DMS114 treated with DMSO at 0.1 percent for 48 hours (cell line): ENCODE data around the gene IRAG1.
A peak's percentile ranks its signal among the peaks of the same experiment; 100 is the strongest.
"Not testable (repeated sequence)": the region's sequence is repeated elsewhere in the genome, so short reads cannot be mapped to it uniquely, and the experiment has no call there.

Experiments
- DNase-seq: peaks from one replicate; lab custom pipeline; 2025; ENCODE audit not compliant: unreplicated experiment; lab: John Stamatoyannopoulos, UW

IRAG1 gene

DNA sequence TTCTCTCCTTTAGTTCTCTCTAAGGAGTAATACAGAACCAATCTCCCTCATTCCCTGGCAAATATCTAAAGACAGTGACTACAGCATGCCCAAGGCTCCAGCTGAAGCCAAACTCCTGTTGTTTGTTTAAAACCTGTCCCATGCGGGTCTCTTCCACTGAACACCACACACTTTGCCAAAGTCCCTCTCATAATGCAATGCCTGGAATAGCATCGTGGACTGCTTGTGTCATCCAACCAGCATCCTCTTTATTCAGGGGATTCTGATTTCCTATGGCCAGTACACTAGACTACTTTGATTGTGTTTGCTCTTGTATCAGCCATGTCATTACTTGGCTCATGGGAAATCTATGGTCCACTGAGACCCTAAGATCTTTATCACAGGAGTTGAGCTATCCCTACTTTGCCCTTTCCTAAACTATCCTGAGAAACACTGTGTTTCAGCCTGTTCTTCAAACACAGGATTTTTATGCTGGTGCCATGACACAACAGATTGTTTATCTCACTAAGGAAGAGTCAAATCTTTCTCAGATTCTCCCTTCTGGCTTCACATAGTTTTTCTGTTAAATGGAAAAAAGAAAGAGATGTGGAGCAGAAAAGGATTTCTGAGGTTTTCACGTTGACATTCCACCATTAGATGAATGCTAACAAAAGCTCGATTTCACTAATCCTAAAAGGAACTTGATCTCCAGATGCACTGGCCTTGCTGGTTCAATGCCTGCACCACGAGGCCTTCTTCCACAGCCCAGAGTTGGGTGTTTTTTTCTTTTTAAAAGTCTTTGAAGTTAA, 15.9 kb upstream of the IRAG1 start:
- no peak for DNase-seq

DNA sequence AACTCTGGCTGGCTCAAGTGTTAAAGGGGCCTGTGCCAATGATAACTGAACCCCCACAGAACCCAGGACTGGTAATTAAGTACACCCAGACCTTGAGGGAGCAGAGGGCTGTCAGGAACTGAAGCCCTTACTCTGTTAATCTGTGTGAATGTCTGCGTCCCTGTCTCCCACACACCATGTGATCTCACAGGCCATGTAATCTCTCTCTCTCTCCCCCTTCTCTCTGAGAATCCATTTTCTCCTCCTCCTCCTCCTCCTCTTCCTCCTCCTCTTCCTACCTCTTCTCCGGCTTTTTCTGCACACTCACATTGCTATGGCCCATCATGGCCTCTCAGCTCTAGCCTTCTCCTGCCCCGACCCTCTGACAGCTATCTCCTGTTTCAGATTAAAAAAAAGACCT, 14.6 kb upstream of the IRAG1 start:
- no peak for DNase-seq

DNA sequence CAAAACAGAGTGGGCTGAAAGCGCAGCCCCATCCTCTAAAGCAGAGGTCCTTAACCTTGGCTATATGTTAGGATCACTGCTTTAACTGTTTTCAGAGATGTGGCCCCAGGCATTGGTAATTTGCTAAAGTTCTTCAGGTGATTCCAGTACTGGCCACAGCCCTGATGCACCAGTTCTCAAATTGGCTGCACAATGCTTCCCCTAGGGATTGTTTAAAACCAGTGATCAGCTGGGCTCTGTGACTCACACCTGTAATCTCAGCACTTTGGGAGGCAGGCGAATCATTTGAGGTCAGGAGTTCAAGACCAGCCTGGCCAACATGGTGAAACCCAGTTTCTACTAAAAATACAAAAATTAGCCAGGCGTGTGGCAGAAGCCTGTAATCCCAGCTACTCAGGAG, 8.4 kb upstream of the IRAG1 start:
- DNase-seq = no peak

DNA sequence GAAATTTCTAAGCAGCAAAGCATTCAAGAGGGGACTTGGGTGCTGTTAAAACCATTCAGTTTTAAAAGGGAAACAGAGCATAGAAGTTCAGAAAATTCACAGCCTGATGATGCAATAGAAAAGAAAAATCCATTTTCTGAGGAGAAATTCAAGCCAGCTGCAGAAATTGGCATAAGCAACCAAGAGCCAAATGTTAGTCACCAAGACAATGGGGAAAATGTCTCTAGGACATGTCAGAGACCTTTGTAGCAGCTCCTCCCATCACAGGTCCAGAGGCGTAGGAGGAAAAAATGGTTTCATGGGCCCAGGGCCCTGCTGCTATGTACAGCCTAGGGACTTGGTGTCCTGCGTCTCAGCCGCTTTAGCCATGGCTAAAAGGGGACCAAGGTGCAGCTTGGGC, 5.5 kb upstream of the IRAG1 start:
- no peak for DNase-seq

DNA sequence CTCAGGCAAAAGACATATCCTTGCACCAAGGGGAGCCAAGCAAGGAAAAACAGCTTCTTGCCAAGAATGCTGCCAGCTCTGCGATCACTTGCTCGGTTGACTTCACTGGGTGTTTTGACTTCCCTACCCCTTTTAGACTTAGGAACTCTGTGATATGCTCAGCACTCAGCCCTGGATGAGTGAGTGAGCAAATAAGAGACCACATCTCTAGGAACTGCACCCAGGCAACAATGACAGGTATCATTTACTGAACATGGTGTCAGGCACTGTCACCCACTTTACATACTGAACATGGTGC, 3.7 kb upstream of the IRAG1 start:
- no peak for DNase-seq

DNA sequence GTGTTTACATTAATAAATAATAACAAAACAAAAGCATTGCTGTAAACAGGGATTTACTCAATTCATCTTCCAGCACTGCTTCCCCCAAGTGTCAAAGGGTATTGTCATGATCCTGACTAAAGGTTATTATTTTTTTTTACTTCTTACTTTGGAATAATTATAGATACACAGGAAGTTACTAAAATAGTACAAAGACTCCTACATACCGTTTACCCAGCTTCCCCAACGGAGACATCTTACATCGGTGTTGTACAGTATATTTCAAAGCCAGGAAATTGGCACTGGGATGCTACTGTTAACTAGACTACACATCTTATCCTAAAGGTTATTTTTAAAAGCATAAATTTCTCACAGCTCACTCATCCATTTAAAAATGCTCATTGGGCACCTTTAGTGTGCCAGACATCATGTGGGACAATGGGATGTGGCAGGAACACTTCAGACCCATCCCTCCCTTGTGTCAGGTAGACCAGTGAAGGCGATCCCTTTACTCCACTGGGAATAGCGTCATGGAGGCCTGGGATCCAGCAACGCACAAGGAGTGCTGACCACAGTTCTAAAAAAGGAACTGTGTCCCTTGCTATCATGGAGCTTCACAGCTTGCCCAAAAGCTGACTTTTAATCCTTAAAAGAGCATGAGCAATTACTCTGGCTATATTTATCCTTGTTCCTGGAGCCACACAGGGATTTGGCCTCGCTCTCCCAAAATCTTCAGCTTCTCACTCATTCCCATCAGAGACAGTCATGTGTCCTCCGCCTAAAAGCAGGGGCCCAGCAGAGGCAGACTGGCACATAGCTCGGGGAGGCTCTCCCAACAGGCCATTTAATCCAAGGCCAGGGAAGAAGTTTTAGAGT, 3.1 kb upstream of the IRAG1 start:
- DNase-seq = no peak

DNA sequence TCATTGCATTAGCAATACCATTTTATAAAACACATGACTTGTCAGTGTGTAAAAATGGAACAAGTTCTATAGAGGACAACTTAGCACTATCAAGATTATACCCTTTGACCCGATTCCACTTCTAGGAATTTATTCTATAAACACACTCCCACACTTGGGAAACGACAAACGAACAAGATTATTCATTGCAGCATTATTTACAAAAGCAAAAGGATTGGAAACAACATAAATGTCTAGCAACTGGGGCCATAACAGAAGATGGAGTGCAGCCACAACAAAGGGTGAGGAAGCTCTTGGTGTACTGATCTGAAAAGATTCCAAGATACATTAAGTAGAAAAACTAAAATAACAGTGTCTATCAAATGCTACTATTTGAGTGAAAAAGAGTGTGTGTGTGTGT, 2.3 kb upstream of the IRAG1 start:
- DNase-seq = no peak

DNA sequence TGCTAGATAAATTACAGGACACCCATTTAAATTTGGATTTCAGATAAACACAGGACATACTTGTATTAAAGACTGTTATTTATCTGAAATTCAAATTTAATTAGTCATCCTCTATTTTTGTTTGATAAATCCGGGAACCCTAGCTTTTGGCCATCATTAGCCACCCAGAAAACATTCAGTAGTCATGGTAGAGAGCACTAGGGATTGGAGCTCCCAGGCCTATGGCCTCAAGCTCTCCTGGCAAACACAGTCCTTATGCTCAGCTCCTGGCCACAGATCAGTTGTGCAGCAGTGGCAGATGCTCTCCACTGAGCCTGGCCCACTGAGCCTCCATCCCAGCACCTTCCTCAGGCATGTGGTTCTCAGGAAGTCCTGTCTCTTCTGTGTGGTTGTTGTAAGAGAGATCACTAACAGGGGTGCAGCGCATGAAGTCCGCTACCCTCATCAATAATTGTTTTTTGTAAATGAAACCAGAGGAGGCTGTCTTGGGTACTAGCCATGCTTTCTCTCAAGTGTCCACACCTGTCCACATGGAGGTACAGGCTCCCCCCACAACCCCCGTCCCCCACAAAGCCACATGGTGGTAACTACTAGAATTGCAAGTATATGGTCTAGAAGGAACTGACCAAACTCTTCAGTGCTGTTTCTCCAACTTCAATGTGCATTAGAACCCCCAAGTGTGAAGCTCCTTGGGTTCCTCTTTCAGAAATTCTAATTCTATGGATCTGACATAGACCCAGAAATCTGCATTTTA, 1.1 kb upstream of the IRAG1 start:
- DNase-seq = no peak

DNA sequence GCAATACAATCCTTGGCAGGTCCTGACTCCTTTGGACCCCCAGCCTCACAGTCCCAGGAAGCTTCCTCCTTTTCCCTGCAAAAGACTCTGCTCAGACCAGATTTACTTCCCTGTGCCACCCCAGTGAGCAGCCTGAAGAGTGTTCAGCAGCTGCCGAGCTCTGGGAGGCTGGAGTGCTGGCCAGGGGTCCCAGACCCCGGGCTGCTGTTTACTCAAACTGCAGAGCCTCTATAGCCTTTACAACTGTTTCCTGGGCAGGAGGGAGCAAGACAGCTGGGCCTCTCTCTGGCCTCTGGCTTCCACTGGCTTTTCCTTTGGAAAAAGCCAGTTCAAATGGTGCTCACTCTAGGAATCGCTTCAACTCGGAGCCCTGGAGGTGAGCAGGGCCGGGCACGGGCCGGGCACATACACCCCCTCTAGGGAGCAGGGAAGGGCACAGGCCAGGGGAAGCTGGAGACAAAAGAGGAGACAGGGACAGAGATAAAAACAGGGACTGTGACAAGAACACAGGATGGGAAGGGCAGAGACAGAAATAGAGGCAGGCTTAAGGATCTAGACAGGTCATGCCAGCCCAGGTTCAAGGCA, 932 bp downstream of the IRAG1 start:
- DNase-seq = no peak

DNA sequence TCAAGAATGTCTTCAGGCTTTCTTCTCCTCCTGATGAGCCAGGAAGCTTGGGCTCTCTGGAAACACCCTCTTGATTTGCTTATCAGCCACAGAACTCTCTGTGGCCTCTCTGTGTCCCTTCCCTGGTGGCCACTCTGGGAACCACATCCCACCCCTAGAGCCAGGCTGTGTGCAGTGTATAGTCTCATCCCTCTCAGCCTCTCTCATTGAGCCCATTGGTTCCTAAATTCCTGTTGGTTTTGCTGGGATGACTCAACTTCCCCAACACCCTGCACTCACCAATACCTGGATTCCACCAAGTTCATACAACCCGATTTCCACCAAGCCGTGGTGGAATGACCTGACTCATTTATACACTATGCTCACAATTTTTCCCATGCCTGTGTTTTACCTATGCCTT, 5.2 kb downstream of the IRAG1 start:
- DNase-seq = no peak

DNA sequence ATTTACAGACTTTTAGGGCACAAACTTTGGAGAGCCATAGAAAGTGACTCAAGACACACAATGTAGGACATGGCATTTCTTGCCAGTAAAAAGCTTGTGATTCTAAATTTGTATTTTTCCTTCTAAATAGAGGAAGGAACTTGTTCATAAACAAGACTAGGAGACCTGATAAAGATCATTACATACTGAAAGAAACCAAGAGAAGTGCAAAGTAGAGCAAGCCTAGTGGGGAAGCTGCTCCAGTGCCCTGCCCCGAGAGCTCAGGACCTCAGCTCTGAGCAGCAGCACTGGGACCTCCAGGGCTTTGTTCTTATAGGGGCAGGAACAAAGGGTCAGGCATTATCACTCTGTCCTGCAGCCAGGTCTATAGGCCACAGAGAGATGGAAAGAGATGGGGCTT, 7.2 kb downstream of the IRAG1 start:
- no peak for DNase-seq

DNA sequence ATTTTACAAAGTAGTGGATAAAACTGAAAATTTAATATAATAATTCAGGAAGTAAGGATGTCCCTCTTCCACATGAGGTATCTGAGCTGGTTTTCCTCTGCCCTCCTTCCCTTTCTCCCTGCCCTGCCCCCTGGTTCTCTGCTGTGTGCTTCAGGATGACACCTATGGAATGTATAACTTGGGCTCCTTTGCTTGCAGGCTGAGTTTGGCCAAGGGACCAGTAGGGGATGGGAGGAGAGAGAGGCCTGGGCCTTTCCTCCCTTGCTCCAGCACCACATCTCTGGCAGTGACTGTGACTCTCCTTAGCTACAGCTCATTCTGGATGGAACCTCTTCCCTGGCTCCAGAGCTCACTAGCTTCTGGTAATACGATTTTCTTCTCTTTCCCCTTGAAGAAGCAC, 10.1 kb downstream of the IRAG1 start:
- DNase-seq = no peak

DNA sequence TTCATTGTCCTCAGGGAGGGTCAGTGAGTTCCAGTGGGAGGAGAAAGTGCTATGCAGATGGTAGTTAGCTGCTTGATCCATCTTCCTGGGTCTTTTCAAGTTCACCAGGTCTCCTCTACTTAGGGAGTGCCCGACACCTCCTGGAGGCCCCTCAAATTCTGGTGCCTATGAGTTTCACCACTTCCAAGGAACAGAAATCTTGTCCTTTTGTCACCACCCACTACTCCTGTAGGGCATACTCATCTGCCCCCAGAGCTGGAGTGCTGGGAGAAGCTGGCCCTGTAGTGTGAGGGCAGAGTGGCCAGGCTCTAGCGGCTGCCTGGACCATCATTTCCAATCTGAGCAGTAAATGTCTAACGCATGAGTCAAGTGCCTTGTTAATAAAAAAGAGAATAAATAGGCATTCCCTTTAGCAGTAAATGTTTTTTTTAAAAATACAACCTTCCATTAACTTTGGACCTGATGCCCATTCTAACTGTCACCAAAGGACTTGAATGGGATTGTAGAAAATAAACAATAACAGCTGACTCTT, 12.5 kb downstream of the IRAG1 start:
- DNase-seq = no peak

DNA sequence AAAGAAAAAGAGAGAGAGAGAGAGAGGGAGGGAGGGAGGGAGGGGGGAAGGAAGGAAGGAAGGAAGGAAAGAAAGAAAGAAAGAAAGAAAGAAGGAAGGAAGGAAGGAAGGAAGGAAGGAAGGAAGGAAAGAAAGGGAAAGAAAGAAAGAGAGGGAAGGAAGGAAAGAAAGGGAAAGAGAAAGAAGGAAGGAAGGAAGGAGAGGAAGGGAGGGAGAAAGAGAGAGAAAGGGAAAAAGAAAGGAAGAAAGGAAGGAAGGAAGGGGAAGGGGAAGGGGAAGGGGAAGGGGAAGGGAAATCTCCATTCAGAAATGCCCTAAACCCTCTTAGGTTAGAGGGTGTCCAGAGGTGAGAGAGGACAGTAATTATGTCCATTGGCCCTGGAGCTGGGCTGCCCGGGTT, 13.3 kb downstream of the IRAG1 start:
- not testable (repeated sequence) for DNase-seq

DNA sequence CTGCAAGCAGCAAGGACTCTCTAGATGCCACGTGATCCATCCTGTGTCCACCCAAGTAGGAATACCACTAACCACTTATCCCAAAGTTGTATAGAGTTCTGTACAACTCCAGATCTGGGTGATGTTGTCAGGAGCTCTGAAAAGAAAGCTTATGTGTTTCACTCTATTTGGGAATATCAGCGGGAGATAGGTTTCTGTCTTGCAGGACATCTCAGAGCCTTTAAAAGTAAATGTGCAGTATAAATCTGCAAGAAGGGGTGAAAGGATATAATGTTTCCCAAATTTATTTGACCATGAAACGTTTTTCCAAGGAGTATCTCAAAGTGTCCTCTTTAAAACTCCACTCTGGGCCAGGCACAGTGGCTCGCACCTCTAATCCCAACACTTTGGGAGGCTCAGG, 13.9 kb downstream of the IRAG1 start:
- DNase-seq = no peak

DNA sequence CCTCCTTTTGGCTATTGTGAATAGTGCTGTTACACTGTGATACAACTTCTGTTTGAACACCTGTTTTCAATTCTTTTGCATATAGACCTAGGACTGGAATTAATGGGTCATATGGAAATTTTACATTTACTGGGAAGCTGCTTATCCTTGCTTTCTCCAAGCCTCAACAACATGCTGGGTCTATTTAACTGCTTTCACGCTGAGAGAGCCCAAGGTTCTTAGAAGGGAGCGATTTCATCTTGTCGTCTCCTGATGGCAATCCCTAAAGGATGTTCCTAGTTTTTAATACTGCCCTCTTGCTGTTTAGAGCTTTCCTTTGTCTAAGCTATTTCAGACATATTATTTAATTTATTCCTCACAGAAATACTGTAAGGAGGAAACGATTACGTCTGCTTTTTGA, 15.5 kb downstream of the IRAG1 start:
- DNase-seq = peak; percentile 2

DNA sequence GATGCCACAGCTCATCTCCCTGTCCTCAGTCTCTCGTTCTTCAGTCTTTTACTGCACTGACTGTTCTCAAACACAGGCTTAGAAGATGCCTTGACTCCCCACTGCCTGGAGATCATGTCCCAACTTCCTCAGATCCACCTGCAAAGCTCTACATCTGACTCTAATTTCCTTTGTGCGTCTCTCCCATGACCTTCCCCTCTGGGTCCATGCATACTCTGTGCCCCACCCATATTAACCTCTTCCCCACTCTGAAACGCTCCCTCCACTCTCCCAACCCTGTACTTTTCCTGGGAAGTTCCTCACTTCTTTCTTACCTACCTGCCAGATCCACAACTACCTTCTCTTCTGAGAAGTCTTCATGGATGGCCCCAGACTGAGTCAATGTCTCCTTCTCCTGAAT, 16.6 kb downstream of the IRAG1 start:
- DNase-seq = no peak

DNA sequence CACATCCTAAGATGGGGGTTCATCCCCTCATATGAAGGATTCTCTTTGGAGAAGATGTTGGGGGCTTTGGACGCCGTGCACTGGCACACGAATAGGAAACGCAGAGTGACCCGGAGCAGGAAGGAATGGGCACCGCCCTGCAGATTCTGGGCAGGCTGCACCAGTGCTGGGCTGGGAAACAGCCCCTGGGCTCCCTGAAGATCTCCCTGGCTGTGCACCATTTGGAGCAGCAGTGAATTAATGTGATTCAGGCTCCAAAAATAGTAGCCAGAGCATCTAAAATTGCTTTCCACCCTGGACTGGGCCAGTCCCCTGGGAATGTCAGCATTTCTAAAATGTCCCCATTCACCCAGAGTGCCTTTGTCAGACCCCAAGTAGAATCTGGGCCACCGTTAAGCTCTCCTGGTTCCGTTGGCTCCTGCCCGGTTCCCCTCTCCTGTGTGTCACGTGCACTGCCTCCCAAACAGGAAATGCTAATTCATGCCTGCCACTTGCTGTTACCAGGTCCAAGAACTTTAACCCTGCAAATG, 18.6 kb downstream of the IRAG1 start:
- no peak for DNase-seq

DNA sequence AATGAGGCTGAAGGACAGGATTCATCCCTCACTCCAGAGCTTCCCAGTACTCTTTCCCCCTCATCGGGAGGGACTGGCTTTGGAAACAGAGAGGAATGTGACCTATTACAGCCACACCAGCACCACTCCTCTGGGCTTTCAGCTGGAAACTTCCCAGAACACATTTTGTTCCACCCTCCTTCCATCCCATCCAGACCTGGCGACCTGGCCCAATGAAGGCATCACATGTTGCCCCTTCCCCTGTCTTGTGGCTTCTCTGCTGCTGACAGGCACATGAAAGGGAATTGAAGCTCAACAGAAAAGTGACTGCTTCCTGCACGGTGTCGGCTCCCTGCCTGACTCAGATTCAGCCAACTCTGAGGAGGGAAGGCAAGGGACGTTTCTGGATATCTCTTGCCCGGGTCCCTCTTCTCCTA, 19.1 kb downstream of the IRAG1 start:
- no peak for DNase-seq

DNA sequence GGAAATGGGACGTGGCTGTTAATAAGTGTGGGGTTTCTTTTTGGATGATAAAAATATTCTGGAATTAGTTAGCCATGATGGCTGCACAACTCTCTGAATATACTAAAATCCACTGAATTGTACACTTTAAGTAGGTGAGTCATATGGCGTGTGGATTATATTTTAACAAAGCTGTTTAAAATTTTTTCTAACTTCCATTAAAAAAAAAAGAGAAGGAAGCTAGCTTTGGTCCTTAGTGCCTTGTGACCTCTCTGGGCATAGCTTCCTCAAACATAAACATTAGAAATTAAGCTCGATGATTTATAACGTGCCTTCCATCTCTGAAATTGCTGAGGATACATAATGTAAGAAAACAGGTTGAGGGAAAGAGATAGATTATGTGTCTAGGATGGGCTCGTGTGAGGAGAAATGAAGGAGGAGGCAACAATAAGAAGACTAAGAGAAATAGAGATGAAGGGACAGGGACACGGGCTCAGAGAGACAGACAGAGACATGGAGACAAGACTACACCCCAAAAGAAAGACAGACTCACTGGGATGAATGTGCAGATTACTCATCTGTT, 20.0 kb downstream of the IRAG1 start:
- no peak for DNase-seq

DNA sequence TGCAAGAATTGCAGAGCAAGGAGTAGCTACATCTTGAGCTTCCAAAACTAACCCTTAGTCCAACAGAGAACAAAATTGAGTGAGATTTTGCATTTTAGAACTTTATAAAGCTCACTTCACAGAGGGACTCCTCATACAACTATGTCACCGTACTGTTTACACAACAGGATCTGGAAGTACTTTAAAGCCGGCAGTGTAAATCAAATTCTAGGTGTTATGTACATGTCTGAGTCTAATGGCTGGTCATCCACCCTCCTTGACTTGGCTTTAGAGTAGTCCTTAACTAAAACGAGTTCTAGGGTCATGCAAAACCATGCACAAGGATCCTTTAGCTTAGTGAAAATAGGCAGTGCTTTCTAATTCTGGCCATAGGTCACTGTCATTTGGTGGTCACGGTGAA, 23.5 kb downstream of the IRAG1 start:
- DNase-seq = no peak
